Osteocyte (in vitro differentiated cells): ENCODE measurements around the gene GNAZ. TPM values are rescaled to one million over a fixed set of nuclear protein-coding genes. Genes with fewer than 3 reads are reported as not detected.

Experiments used
- DNase-seq: peaks from one replicate; pipeline ENCODE4 v3.0.0; 2021; ENCODE audit warnings: mixed read lengths; ENCODE audit not compliant: unreplicated experiment; ENCODE audit errors: extremely low spot score
- H3K27ac Mint-ChIP-seq: one replicate; pipeline ENCODE4 v1.8.0; 2021; ENCODE audit warnings: mild to moderate bottlenecking, mixed read lengths; ENCODE audit not compliant: unreplicated experiment
- H3K27me3 Mint-ChIP-seq: one replicate; pipeline ENCODE4 v1.8.0; 2021; ENCODE audit warnings: mixed read lengths; ENCODE audit not compliant: unreplicated experiment
- H3K36me3 Mint-ChIP-seq: one replicate; pipeline ENCODE4 v1.8.0; 2021; ENCODE audit warnings: mixed read lengths; ENCODE audit not compliant: unreplicated experiment
- H3K4me1 Mint-ChIP-seq: one replicate; pipeline ENCODE4 v1.8.0; 2021; ENCODE audit warnings: mixed read lengths; ENCODE audit not compliant: unreplicated experiment
- H3K4me3 Mint-ChIP-seq: one replicate; pipeline ENCODE4 v1.8.0; 2021; ENCODE audit warnings: mild to moderate bottlenecking, moderate library complexity, mixed read lengths; ENCODE audit not compliant: unreplicated experiment
- H3K9me3 Mint-ChIP-seq: one replicate; pipeline ENCODE4 v1.8.0; 2021; ENCODE audit warnings: mixed read lengths; ENCODE audit not compliant: unreplicated experiment
- CTCF ChIP-seq: fragments of 200-600 bp; sonication (generic); IDR thresholded peaks from 2 replicates; pipeline ENCODE4 v1.5.0; 2021; ENCODE audit warnings: antibody characterized with exemption, mild to moderate bottlenecking, moderate library complexity
- total RNA-seq: library from RNA; stranded (reverse); gene quantifications from 2 replicates; pipeline ENCODE4 v1.2.1, GENCODE V29; 2021

GNAZ gene
- total RNA-seq, 1 donor from 2014 or later = 2.9 TPM

- no peak overlapping the region for H3K27ac Mint-ChIP-seq
- H3K9me3 Mint-ChIP-seq = no peaks in the 10 kb centered on the region
- H3K4me3 Mint-ChIP-seq = no peak overlapping the region
- H3K36me3 Mint-ChIP-seq = no peaks in the 10 kb centered on the region
- no peak for TF ChIP-seq CTCF
- peaks cover 21% of the 10 kb centered on the region for H3K4me1 Mint-ChIP-seq
- no peaks in the 10 kb centered on the region for H3K27me3 Mint-ChIP-seq
- DNase-seq = no peak
Measured at GRCh38 chr22:23144432-23144831, 74.1 kb downstream of the GNAZ start.

DNA sequence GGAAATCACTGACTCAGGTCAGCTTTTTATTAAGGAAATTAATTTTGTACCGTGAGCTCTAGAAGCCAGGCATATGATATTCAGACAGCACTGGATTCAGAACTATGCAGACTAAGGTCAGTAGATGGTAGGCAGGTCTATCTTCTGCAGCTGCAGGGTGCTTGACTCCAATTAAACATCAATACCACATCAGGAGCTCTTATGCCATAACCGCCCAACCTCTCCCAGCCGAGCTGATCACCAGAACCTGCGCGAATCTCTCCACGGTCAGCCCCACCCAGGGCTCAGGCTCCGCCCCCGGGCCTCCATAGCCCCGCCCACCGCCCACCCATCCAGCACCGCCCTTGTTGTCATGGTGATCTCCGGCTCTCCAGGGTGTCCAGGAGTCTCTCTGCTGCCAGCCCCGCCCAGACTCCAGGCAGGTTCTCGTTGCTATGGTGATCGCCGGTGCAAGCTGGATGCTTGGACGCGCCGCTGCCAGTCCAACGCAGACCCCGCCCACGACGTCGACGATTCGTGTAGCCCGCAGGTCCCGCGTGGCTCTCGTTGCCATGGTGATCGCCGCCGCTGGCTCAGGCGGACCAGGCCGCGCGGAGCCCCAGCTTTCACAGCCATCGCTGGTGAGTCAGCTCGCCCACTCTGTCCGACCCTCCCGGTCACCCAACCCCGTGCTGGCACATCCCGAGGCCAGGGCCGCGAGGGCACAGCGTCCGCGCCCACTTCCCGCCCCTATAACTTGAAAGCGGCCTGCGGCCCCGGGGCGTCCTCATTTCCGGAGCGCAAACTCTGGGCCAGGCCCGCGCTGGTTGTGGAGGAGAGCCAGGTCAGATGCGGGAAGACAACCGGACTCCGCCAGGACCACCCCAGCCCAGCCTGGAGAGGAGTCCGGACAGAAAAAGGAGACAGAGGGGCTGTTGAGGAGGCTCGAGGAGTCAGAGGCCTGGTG lies 74.9 kb downstream of the GNAZ start, which contains the start of gene RAB36:
TSS of gene RAB36 (plus strand) at position 546 of the 946 bp plus-strand sequence. CDS start 1,140 bp downstream, outside the sequence.
- TF ChIP-seq CTCF = no peak

GRCh38 chr22:23145878-23146470 lies 75.7 kb downstream of the GNAZ start:
- H3K9me3 Mint-ChIP-seq = no peaks in the 10 kb centered on the region

More for the DNA sequence above, 74.9 kb downstream of the GNAZ start, which contains the start of gene RAB36:
- H3K27ac Mint-ChIP-seq = peak within 1 kb of the TSS; percentile 88
- no peaks in the 10 kb centered on the region for H3K27me3 Mint-ChIP-seq
- peaks cover 2% of the 10 kb centered on the region for H3K36me3 Mint-ChIP-seq
- H3K4me1 Mint-ChIP-seq = peaks cover 21% of the 10 kb centered on the region
- H3K9me3 Mint-ChIP-seq = no peaks in the 10 kb centered on the region
- DNase-seq = peak; percentile 99
- H3K4me3 Mint-ChIP-seq = peak within 1 kb of the TSS; percentile 78

GRCh38 chr22:23146478-23147205 lies 76.3 kb downstream of the GNAZ start:
- no peak for TF ChIP-seq CTCF
- H3K27ac Mint-ChIP-seq = peak overlapping the region; percentile 41

More at GRCh38 chr22:23145878-23146470, 75.7 kb downstream of the GNAZ start:
- peaks cover 21% of the 10 kb centered on the region for H3K4me1 Mint-ChIP-seq
- H3K36me3 Mint-ChIP-seq = peaks cover 2% of the 10 kb centered on the region
- no peak for TF ChIP-seq CTCF
- DNase-seq = no peak
- H3K27me3 Mint-ChIP-seq = no peaks in the 10 kb centered on the region
- H3K27ac Mint-ChIP-seq = peak overlapping the region; percentile 88
- peak overlapping the region; percentile 78 for H3K4me3 Mint-ChIP-seq

More at GRCh38 chr22:23146478-23147205, 76.3 kb downstream of the GNAZ start:
- H3K36me3 Mint-ChIP-seq = peaks cover 2% of the 10 kb centered on the region
- H3K4me3 Mint-ChIP-seq = peak overlapping the region; percentile 18
- no peaks in the 10 kb centered on the region for H3K27me3 Mint-ChIP-seq
- H3K9me3 Mint-ChIP-seq = no peaks in the 10 kb centered on the region
- peaks cover 19% of the 10 kb centered on the region for H3K4me1 Mint-ChIP-seq
- DNase-seq = no peak
